ENCODE results near the gene TMEM184A. TPM values are rescaled to one million over a fixed set of nuclear protein-coding genes. Genes with fewer than 3 reads are reported as not detected.

TMEM184A gene
- total and polyA plus RNA-seq, 10 of the 15 experiments (the other 5 are each of a cell fraction or from before 2014, with no cell fraction given): 0.04 to 0.15 TPM; not detected in 8

DNA sequence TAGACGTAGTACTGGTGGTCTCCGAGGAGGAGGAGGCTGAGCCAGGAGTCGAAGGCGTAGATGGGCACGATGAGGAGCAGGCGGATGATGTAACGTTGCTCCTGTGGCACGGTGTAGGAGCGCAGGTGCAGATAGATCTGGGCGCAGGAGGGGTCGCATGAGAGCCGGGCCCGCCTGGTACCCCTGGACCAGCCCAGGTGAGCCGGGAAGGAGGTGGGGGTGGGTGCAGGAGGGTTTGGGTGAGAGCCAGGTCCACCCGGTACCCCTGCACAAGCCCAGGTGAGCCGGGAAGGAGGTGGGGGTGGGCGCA, 5.2 kb downstream of the TMEM184A start:
- Histone ChIP-seq H2AFZ (ENCODE audit: control insufficient read depth, low read depth, low read length) (no peak overlapping the region), H3K4me3 (no peak overlapping the region), H3K4me2 (ENCODE audit: control insufficient read depth, insufficient read depth) (no peak overlapping the region), H4K20me1 (ENCODE audit: control insufficient read depth, insufficient read depth) (no peaks in the 10 kb centered on the region), H3K4me1 (ENCODE audit: control insufficient read depth, insufficient read depth, low read length) (no peaks in the 10 kb centered on the region), H3K9ac (ENCODE audit: control insufficient read depth, insufficient read depth, low read length) (no peak overlapping the region), H3K36me3 (ENCODE audit: control insufficient read depth in 2 of 2, insufficient read depth in 2 of 2, low read length in 1 of 2) (no peaks in the 10 kb centered on the region), H3K27ac (ENCODE audit: control insufficient read depth, insufficient read depth) (no peak overlapping the region), H3K27me3 (replicated peaks in 1 of 2; ENCODE audit: control insufficient read depth in 2 of 2, insufficient read depth in 2 of 2, low read length in 1 of 2) (no peaks in the 10 kb centered on the region), H3K79me2 (ENCODE audit: control insufficient read depth, insufficient read depth, low read length) (no peaks in the 10 kb centered on the region), H3K9me3 (replicated peaks; ENCODE audit: control insufficient read depth, insufficient read depth, low read length) (no peaks in the 10 kb centered on the region)
- ChIA-PET CTCF (no interaction called here), RAD21 (ENCODE audit: unreplicated experiment) (no interaction called here), POLR2A (no interaction called here), SMC1A (ENCODE audit: uncharacterized antibody, unreplicated experiment) (no interaction called here)
- BruUV-seq (replicated peaks): no TSS peak
- intact Hi-C loops (cut with micrococcal nuclease; ENCODE audit: unreplicated experiment): no loop called here
- WGBS (ENCODE audit: insufficient coverage, insufficient replicate concordance, low lambda C conversion rate, missing lambda C conversion rate): 80% methylated on average over 15 of the region's 17 CpGs
- DNase-seq (ENCODE audit: low read depth, low spot score) (no peak), FAIRE-seq (no peak), ATAC-seq (no peak)
- in situ Hi-C loops (cut with MboI): no loop called here
- TF ChIP-seq IKZF1 (conservative IDR thresholded peaks at IDR 0.05): no peak
- TF ChIP-seq, protein P1, sequence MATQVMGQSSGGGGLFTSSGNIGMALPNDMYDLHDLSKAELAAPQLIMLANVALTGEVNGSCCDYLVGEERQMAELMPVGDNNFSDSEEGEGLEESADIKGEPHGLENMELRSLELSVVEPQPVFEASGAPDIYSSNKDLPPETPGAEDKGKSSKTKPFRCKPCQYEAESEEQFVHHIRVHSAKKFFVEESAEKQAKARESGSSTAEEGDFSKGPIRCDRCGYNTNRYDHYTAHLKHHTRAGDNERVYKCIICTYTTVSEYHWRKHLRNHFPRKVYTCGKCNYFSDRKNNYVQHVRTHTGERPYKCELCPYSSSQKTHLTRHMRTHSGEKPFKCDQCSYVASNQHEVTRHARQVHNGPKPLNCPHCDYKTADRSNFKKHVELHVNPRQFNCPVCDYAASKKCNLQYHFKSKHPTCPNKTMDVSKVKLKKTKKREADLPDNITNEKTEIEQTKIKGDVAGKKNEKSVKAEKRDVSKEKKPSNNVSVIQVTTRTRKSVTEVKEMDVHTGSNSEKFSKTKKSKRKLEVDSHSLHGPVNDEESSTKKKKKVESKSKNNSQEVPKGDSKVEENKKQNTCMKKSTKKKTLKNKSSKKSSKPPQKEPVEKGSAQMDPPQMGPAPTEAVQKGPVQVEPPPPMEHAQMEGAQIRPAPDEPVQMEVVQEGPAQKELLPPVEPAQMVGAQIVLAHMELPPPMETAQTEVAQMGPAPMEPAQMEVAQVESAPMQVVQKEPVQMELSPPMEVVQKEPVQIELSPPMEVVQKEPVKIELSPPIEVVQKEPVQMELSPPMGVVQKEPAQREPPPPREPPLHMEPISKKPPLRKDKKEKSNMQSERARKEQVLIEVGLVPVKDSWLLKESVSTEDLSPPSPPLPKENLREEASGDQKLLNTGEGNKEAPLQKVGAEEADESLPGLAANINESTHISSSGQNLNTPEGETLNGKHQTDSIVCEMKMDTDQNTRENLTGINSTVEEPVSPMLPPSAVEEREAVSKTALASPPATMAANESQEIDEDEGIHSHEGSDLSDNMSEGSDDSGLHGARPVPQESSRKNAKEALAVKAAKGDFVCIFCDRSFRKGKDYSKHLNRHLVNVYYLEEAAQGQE (IDR thresholded peaks at IDR 0.05; ENCODE audit: low read depth, low read length): no peak
- TF ChIP-seq, protein P2, sequence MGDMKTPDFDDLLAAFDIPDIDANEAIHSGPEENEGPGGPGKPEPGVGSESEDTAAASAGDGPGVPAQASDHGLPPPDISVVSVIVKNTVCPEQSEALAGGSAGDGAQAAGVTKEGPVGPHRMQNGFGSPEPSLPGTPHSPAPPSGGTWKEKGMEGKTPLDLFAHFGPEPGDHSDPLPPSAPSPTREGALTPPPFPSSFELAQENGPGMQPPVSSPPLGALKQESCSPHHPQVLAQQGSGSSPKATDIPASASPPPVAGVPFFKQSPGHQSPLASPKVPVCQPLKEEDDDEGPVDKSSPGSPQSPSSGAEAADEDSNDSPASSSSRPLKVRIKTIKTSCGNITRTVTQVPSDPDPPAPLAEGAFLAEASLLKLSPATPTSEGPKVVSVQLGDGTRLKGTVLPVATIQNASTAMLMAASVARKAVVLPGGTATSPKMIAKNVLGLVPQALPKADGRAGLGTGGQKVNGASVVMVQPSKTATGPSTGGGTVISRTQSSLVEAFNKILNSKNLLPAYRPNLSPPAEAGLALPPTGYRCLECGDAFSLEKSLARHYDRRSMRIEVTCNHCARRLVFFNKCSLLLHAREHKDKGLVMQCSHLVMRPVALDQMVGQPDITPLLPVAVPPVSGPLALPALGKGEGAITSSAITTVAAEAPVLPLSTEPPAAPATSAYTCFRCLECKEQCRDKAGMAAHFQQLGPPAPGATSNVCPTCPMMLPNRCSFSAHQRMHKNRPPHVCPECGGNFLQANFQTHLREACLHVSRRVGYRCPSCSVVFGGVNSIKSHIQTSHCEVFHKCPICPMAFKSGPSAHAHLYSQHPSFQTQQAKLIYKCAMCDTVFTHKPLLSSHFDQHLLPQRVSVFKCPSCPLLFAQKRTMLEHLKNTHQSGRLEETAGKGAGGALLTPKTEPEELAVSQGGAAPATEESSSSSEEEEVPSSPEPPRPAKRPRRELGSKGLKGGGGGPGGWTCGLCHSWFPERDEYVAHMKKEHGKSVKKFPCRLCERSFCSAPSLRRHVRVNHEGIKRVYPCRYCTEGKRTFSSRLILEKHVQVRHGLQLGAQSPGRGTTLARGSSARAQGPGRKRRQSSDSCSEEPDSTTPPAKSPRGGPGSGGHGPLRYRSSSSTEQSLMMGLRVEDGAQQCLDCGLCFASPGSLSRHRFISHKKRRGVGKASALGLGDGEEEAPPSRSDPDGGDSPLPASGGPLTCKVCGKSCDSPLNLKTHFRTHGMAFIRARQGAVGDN (IDR thresholded peaks at IDR 0.05): no peak
- no peak for TF ChIP-seq SREBF1 (IDR thresholded peaks at IDR 0.05; ENCODE audit: low read length)

All from GM12878 (cell line).